Brain microvascular endothelial cell (primary cell): ENCODE measurements around the gene ALG9.

Source experiments
- DNase-seq: peaks from one replicate; pipeline ENCODE4 v3.0.0-alpha.2; 2020
- H3K27ac ChIP-seq: fragments of 250-450 bp; sonication (Bioruptor Pico); 2 replicates; pipeline ENCODE4 v1.5.1; 2020; ENCODE audit warnings: mild to moderate bottlenecking, moderate library complexity
- H3K27me3 ChIP-seq: fragments of 250-450 bp; sonication (Bioruptor Pico); replicated peaks from 2 replicates; pipeline ENCODE4 v1.5.1; 2020; ENCODE audit warnings: mild to moderate bottlenecking
- H3K36me3 ChIP-seq: fragments of 250-450 bp; sonication (Bioruptor Pico); replicated peaks from 2 replicates; pipeline ENCODE4 v1.5.1; 2020; ENCODE audit warnings: mild to moderate bottlenecking
- H3K4me3 ChIP-seq: 2 replicates; pipeline ENCODE4 v1.5.1; 2011; ENCODE audit warnings: low read depth, mild to moderate bottlenecking, control low read depth, low read length, moderate library complexity
- in situ Hi-C: cut with HindIII; loops from 2 replicates; pipeline ENCODE4 v1.10.0; 2017; ENCODE audit warnings: low sequenced_read_pairs, low pct_ligation_motif_present
- TF ChIP-seq, protein P1 (sequence below): IDR thresholded peaks from 2 replicates; pipeline ENCODE4 v1.5.1; 2011; ENCODE audit warnings: low read depth, mild to moderate bottlenecking, moderate library complexity, low read length, control low read depth, inconsistent platforms; ENCODE audit errors: missing control alignments

The ALG9 gene

DNA sequence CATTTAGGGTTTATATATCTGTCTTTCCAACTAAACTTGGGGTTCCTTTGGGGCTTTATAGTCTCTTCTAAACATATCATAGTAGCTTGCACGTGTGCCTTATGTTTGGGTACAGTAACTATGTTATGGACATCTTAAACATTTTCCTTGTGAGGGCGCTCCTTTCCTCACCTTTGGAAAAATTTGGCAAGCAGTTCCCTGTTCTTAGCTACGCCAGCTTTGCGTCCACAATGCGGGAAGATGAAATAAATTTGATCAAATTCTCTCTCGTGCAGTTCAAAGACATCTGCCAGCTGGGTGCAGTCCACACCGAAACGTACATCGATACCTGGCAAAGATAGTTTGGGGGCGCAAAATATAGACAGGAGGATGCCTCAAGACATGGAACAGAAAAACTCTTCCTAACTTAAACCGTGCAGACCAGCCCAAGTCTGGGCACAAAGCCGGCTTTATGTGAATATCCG is 7.0 kb upstream of the ALG9 start:
- H3K36me3 ChIP-seq = peaks cover 2% of the 10 kb centered on the region
- H3K27me3 ChIP-seq = no peaks in the 10 kb centered on the region
- TF ChIP-seq, protein P1, sequence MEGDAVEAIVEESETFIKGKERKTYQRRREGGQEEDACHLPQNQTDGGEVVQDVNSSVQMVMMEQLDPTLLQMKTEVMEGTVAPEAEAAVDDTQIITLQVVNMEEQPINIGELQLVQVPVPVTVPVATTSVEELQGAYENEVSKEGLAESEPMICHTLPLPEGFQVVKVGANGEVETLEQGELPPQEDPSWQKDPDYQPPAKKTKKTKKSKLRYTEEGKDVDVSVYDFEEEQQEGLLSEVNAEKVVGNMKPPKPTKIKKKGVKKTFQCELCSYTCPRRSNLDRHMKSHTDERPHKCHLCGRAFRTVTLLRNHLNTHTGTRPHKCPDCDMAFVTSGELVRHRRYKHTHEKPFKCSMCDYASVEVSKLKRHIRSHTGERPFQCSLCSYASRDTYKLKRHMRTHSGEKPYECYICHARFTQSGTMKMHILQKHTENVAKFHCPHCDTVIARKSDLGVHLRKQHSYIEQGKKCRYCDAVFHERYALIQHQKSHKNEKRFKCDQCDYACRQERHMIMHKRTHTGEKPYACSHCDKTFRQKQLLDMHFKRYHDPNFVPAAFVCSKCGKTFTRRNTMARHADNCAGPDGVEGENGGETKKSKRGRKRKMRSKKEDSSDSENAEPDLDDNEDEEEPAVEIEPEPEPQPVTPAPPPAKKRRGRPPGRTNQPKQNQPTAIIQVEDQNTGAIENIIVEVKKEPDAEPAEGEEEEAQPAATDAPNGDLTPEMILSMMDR = no peak
- no peak for DNase-seq
- in situ Hi-C loops = no loop called here
- H3K27ac ChIP-seq = peak overlapping the region; percentile 96
- peak overlapping the region; percentile 89 for H3K4me3 ChIP-seq

DNA sequence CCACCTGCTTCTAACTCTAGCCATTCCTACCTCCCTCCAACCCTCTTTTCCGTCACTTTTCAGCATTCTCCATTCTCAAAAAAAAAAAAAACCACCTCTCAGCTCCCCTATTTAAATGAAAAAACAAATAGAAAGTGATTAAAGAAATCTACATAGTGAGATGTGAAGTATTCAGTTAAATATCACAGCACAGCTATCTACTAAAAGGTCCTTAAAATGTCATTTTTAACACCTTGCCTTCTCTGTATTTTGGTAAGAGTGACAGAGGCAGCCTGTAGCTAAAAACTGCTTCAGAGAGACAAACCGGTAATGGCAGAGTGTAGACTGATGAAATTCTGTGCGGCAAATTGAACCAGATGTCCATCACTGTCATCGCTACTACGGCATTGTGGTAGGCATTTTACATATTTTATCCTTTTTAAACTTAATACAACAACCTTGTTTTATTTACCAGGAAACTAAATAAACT is 346 bp upstream of the ALG9 start:
- in situ Hi-C loops = no loop called here
- Histone ChIP-seq H3K27ac (peak overlapping the region; percentile 84), H3K27me3 (no peaks in the 10 kb centered on the region), H3K4me3 (peak overlapping the region; percentile 87), H3K36me3 (peaks cover 9% of the 10 kb centered on the region)
- TF ChIP-seq, protein P1 = no peak
- DNase-seq = no peak

DNA sequence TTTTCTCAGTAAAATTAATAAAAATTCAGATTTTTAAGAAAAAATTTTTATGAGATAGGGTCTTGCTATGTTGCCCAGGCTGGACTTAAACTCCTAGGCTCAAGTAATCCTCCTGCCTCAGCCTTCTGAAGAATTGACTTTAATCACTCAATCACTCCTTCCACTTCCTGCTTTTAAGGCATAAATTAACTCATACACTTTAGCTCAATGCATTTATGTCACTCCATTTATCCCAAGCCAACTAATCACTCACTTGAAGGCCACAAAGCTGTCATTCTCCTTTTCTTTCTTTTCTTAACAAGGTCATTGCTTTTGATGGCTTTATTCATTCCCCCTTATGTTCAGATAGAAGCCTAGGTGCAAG is 877 bp downstream of the ALG9 start:
- in situ Hi-C loops = no loop called here
- no peak overlapping the region for H3K27ac ChIP-seq
- TF ChIP-seq, protein P1 = no peak
- peak overlapping the region; percentile 87 for H3K4me3 ChIP-seq
- DNase-seq = no peak
- H3K36me3 ChIP-seq = peaks cover 13% of the 10 kb centered on the region
- H3K27me3 ChIP-seq = no peaks in the 10 kb centered on the region

DNA sequence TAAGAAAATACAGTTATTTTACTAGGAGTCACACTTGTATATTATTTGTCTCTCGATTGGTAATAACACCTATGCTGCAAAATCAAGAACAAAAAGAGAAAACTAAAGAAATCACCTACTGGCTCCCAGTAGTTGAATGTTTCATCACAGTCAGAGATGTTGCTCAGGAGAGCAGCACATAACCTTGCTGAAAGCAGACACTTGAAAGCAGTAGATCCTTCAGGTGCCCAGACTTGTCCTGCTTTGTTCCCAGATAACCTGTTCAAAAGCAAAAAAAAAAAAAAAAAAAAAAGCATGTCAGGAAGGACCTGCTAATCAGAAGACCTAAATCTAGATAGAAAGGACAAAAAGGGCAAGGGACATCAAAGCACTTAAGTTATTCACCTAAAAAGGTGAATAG is 1.3 kb downstream of the ALG9 start:
- TF ChIP-seq, protein P1 = no peak
- no peak for DNase-seq
- Histone ChIP-seq H3K4me3 (no peak overlapping the region), H3K27me3 (no peaks in the 10 kb centered on the region), H3K36me3 (peaks cover 13% of the 10 kb centered on the region), H3K27ac (no peak overlapping the region)
- in situ Hi-C loops = no loop called here

DNA sequence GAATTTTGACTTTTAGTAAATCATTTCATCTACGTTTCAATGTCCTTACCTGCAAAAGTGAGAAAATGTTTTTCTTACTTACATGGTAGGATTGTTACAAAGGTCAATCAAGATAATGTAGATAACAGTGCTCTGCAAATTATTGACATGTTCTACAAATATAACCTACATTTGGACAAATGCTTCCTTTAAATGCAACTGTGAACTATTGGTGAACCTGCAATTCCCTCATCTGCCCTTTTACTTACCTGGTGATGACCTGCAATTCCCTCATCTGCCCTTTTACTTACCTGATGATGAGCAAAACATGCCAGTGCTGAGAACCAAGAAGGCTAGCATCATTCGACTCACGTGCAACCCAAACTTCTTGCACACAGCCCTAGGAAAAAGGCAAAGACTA is 11.1 kb downstream of the ALG9 start:
- no peak for DNase-seq
- no peak overlapping the region for H3K27ac ChIP-seq
- H3K4me3 ChIP-seq = no peak overlapping the region
- in situ Hi-C loops = no loop called here
- H3K27me3 ChIP-seq = no peaks in the 10 kb centered on the region
- TF ChIP-seq, protein P1 = no peak
- peaks cover 9% of the 10 kb centered on the region for H3K36me3 ChIP-seq

DNA sequence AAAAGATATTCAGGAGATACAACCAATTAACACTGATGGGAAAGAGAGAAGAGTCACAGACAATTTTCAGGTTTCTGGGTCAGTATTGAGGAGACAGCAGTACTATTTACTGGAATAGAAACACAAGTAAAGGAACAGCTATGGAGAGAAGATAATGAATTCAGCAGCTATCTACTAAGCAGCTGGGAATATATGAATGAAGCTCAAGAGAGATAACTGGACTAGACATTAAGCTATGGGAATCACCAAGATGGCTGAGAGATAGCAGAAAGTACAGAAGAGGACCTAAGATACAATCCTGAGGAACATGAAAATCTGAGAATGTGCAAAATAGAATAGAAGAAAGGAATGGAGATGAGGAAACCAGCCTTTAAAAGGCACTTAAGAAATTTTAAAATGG is 15.9 kb downstream of the ALG9 start:
- no peaks in the 10 kb centered on the region for H3K27me3 ChIP-seq
- H3K36me3 ChIP-seq = peaks cover 11% of the 10 kb centered on the region
- H3K4me3 ChIP-seq = no peak overlapping the region
- H3K27ac ChIP-seq = no peak overlapping the region
- in situ Hi-C loops = no loop called here
- DNase-seq = no peak
- TF ChIP-seq, protein P1 = no peak
